Smooth muscle cell (in vitro differentiated cells): ENCODE results near the gene COX5B. TPM values are rescaled to one million over a fixed set of nuclear protein-coding genes. Genes with fewer than 3 reads are reported as not detected.
A peak's percentile ranks its signal among the peaks of the same experiment; 100 is the strongest.
"Not testable (repeated sequence)": the region's sequence is repeated elsewhere in the genome, so short reads cannot be mapped to it uniquely, and the experiment has no call there.

Experiments
- DNase-seq: peaks from one replicate; lab custom pipeline; 2025; ENCODE audit not compliant: unreplicated experiment; lab: John Stamatoyannopoulos, UW
- H2AFZ ChIP-seq: fragments of 200-600 bp; sonication (generic); 2 replicates; pipeline ENCODE4 v1.6.0; 2016; ENCODE audit warnings: antibody characterized with exemption, low read depth, mild to moderate bottlenecking
- H3F3A ChIP-seq: fragments of 200-600 bp; sonication (generic); 2 replicates; pipeline ENCODE4 v1.6.0; 2017; ENCODE audit warnings: antibody characterized with exemption, low read depth
- H3K27ac ChIP-seq: fragments of 200-600 bp; sonication (generic); 2 replicates; pipeline ENCODE4 v1.5.1; 2016; ENCODE audit warnings: low read depth, mild to moderate bottlenecking
- H3K27me3 ChIP-seq: fragments of 200-600 bp; sonication (generic); 2 replicates; pipeline ENCODE4 v1.6.1; 2016; ENCODE audit warnings: low read depth, mild to moderate bottlenecking
- H3K36me3 ChIP-seq: fragments of 200-600 bp; sonication (generic); 2 replicates; pipeline ENCODE4 v1.5.1; 2016; ENCODE audit warnings: low read depth
- H3K4me1 ChIP-seq: fragments of 200-600 bp; sonication (generic); 2 replicates; pipeline ENCODE4 v1.5.1; 2016; ENCODE audit warnings: low read depth
- H3K4me2 ChIP-seq: fragments of 200-600 bp; sonication (generic); 2 replicates; pipeline ENCODE4 v1.6.0; 2016; ENCODE audit warnings: mild to moderate bottlenecking
- H3K4me3 ChIP-seq: fragments of 200-600 bp; sonication (generic); 2 replicates; pipeline ENCODE4 v1.5.1; 2016; ENCODE audit warnings: mild to moderate bottlenecking
- H3K79me2 ChIP-seq: fragments of 200-600 bp; sonication (generic); 2 replicates; pipeline ENCODE4 v1.6.0; 2016; ENCODE audit warnings: low read depth, mild to moderate bottlenecking
- H3K9ac ChIP-seq: fragments of 200-600 bp; sonication (generic); 2 replicates; pipeline ENCODE4 v1.6.0; 2016; ENCODE audit warnings: low read depth
- H3K9me3 ChIP-seq: fragments of 200-600 bp; sonication (generic); replicated peaks from 2 replicates; pipeline ENCODE4 v1.5.1; 2016; ENCODE audit warnings: low read depth
- H4K20me1 ChIP-seq: fragments of 200-600 bp; sonication (generic); 2 replicates; pipeline ENCODE4 v1.6.0; 2016; ENCODE audit warnings: low read depth
- CTCF ChIP-seq: fragments of 200-600 bp; sonication (generic); IDR thresholded peaks from 2 replicates; pipeline ENCODE4 v1.5.1; 2017; ENCODE audit warnings: borderline replicate concordance, mild to moderate bottlenecking, antibody characterized with exemption; ENCODE audit not compliant: insufficient read depth, poor library complexity, severe bottlenecking
- WGBS: methylation state at CpG from one replicate; pipeline ENCODE4 v1.1.7; 2016; ENCODE audit warnings: low lambda C conversion rate; 5-methylcytosine and 5-hydroxymethylcytosine counted together
- polyA plus RNA-seq: library from polyadenylated mRNA; unstranded; fragments of >200 nt; fragmentation: Nextera tagmentation; extraction: Ambion mirVana; gene quantifications from 2 replicates; pipeline ENCODE4 v1.2.1, GENCODE V29; 2016
- total RNA-seq: library from RNA; depleted of rRNA; stranded (reverse); fragments of >200 nt; gene quantifications from 2 replicates; pipeline ENCODE4 v1.2.3, GENCODE V29; 2014

The COX5B gene
- total and polyA plus RNA-seq, 2 experiments from 2014 or later = 402 to 404 TPM

- no peak overlapping the region for H3K4me2 ChIP-seq
- no peak for DNase-seq
- 96% methylated on average over 7 of the region's 7 CpGs for WGBS
Observed at GRCh38 chr2:97671526-97671925, 25.7 kb downstream of the COX5B start.

GRCh38 chr2:97672606-97673140, 26.8 kb downstream of the COX5B start:
- H3K4me3 ChIP-seq, H3K79me2 ChIP-seq, H4K20me1 ChIP-seq, H3K4me1 ChIP-seq, H3K36me3 ChIP-seq, H2AFZ ChIP-seq, H3F3A ChIP-seq, H3K9ac ChIP-seq, H3K9me3 ChIP-seq, H3K4me2 ChIP-seq, H3K27me3 ChIP-seq, DNase-seq: not testable (repeated sequence)
- 86% methylated on average over 6 of the region's 6 CpGs for WGBS
- H3K27ac ChIP-seq = peak overlapping the region; percentile 62

More at GRCh38 chr2:97671526-97671925, 25.7 kb downstream of the COX5B start:
- no peak overlapping the region for H2AFZ ChIP-seq
- no peaks in the 10 kb centered on the region for H3K36me3 ChIP-seq
- H3K9ac ChIP-seq = no peak overlapping the region
- H3K4me3 ChIP-seq = no peak overlapping the region
- no peaks in the 10 kb centered on the region for H3F3A ChIP-seq
- H3K4me1 ChIP-seq = no peaks in the 10 kb centered on the region
- no peak overlapping the region for H3K27ac ChIP-seq
- H3K9me3 ChIP-seq = no peaks in the 10 kb centered on the region
- no peak for TF ChIP-seq CTCF
- no peaks in the 10 kb centered on the region for H3K79me2 ChIP-seq
- no peaks in the 10 kb centered on the region for H4K20me1 ChIP-seq
- H3K27me3 ChIP-seq = no peaks in the 10 kb centered on the region

GRCh38 chr2:97673182-97673914, 27.5 kb downstream of the COX5B start:
- no peak for DNase-seq
- H3K4me3 ChIP-seq = no peak overlapping the region
- H3K4me1 ChIP-seq = no peaks in the 10 kb centered on the region
- WGBS = 88% methylated on average over 9 of the region's 9 CpGs
- TF ChIP-seq CTCF = no peak
- no peaks in the 10 kb centered on the region for H3K79me2 ChIP-seq
- H3K36me3 ChIP-seq = no peaks in the 10 kb centered on the region
- peak overlapping the region; percentile 62 for H3K27ac ChIP-seq
- no peaks in the 10 kb centered on the region for H3K9me3 ChIP-seq
- no peaks in the 10 kb centered on the region for H3F3A ChIP-seq
- no peak overlapping the region for H2AFZ ChIP-seq
- no peaks in the 10 kb centered on the region for H3K27me3 ChIP-seq
- no peaks in the 10 kb centered on the region for H4K20me1 ChIP-seq
- H3K4me2 ChIP-seq = no peak overlapping the region
- no peak overlapping the region for H3K9ac ChIP-seq

GRCh38 chr2:97673915-97674283, 28.0 kb downstream of the COX5B start:
- H3K27me3 ChIP-seq = no peaks in the 10 kb centered on the region
- H3K79me2 ChIP-seq = no peaks in the 10 kb centered on the region
- no peaks in the 10 kb centered on the region for H3F3A ChIP-seq
- H3K4me2 ChIP-seq = no peak overlapping the region
- TF ChIP-seq CTCF = no peak
- 92% methylated on average over 8 of the region's 8 CpGs for WGBS
- no peaks in the 10 kb centered on the region for H3K9me3 ChIP-seq
- no peak overlapping the region for H2AFZ ChIP-seq
- H3K9ac ChIP-seq = no peak overlapping the region
- no peaks in the 10 kb centered on the region for H3K36me3 ChIP-seq
- H3K27ac ChIP-seq = no peak overlapping the region
- DNase-seq = no peak
- H4K20me1 ChIP-seq = no peaks in the 10 kb centered on the region
- no peak overlapping the region for H3K4me3 ChIP-seq
- no peaks in the 10 kb centered on the region for H3K4me1 ChIP-seq
